Measurements from ENCODE around the gene ZSWIM7. TPM values are rescaled to one million over a fixed set of nuclear protein-coding genes. Genes with fewer than 3 reads are reported as not detected.
A peak's percentile ranks its signal among the peaks of the same experiment; 100 is the strongest.

The ZSWIM7 gene
- total RNA-seq, 2 donors from 2014 or later = 14.5 to 20.9 TPM

- H3K27me3 ChIP-seq = no peaks in the 10 kb centered on the region
- no peak for TF ChIP-seq CTCF (IDR thresholded peaks at IDR 0.05)
- no peak for DNase-seq (ENCODE audit: low spot score)
- peaks cover 0 to 21% of the 10 kb centered on the region in 2 donors for H3K4me1 ChIP-seq
- no peak overlapping the region for H3K4me3 ChIP-seq
- peak overlapping the region; percentile 50 to 53 for H3K27ac ChIP-seq
- H3K9me3 ChIP-seq = no peaks in the 10 kb centered on the region
- H3K36me3 ChIP-seq = peaks cover 72% of the 10 kb centered on the region
Measured at GRCh38 chr17:16003841-16004240, 4.3 kb upstream of the ZSWIM7 start.

DNA sequence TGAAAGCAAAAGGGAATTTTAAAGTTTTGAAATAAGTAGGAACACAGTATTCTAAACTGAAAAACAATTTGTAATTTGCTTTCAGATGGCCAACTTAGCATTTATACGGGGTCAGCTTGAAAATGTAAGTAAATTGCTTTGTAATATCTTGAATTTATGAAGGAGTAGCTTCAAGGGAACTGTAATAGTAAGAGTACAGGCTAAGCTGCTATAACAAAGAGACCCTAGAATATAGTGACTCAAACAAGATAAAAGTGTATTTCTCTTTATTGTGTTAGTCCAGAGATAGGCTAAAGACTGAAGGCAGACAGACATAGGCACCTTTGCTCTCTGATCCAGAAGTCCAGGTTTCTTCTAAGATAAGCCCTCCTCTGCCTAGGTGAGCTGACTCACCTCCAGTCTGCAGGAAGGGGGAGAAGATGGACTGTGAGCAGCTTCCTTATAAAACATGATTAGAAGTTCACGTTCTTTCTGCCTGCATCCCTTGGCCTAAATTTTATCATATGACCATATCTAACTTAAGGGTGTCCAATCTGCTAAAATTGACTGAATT is 3.3 kb upstream of the ZSWIM7 start:
- H3K36me3 ChIP-seq = peaks cover 62% of the 10 kb centered on the region
- H3K4me3 ChIP-seq = no peak overlapping the region
- peak overlapping the region in 1 of 2 donors; percentile 20 for H3K27ac ChIP-seq
- no peak for TF ChIP-seq CTCF (IDR thresholded peaks at IDR 0.05)
- H3K9me3 ChIP-seq = no peaks in the 10 kb centered on the region
- no peaks in the 10 kb centered on the region for H3K27me3 ChIP-seq
- no peak for DNase-seq (ENCODE audit: low spot score)
- peaks cover 0 to 21% of the 10 kb centered on the region in 2 donors for H3K4me1 ChIP-seq

DNA sequence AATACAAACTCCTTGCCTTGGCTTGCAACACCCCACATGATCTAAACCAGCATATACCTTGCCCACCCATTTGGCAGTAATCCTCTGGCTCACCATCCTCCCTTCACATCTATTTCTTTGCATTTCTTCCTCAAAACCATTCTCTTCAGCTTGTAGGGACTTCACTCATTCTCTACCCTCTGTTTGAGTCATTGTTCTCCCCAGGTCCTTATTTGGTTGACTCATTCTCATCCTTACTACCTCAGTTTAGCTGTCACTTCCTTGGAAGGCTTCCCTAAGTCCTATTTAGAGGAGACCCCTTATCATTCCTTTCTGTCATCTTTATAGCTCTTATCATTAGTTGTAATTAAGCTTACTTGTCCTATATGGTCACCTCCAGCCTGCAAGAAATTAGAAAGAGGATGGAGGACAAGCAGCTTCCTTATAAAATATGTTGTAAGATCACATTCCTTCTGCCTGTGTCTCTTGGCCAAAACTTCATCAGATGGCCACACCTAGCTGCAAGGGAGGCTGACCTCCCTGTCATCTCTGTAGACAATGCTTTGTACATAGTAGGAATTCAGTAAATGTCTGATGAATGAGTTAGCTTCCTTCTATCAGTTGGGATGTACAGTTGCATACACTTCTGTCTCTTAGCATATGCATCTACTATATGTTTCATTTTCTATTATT is 1.9 kb upstream of the ZSWIM7 start:
- Histone ChIP-seq H3K27me3 (no peaks in the 10 kb centered on the region), H3K36me3 (peaks cover 56% of the 10 kb centered on the region), H3K4me1 (peaks cover 0 to 17% of the 10 kb centered on the region in 2 donors), H3K4me3 (peak overlapping the region in 1 of 2 donors; percentile 80), H3K9me3 (no peaks in the 10 kb centered on the region), H3K27ac (no peak overlapping the region)
- no peak for DNase-seq (ENCODE audit: low spot score)
- TF ChIP-seq CTCF (IDR thresholded peaks at IDR 0.05) = no peak

- H3K9me3 ChIP-seq = no peaks in the 10 kb centered on the region
- DNase-seq (ENCODE audit: low spot score) = no peak
- H3K27me3 ChIP-seq = no peaks in the 10 kb centered on the region
- peaks cover 0 to 14% of the 10 kb centered on the region in 2 donors for H3K4me1 ChIP-seq
- peak overlapping the region; percentile 72 to 80 for H3K4me3 ChIP-seq
- peaks cover 44% of the 10 kb centered on the region for H3K36me3 ChIP-seq
- TF ChIP-seq CTCF (IDR thresholded peaks at IDR 0.05) = no peak
- peak overlapping the region; percentile 94 to 95 for H3K27ac ChIP-seq
Measured at GRCh38 chr17:15999974-16000827, 697 bp upstream of the ZSWIM7 start.

GRCh38 chr17:15998031-15998562 is 1.4 kb downstream of the ZSWIM7 start:
- peaks cover 23% of the 10 kb centered on the region for H3K36me3 ChIP-seq
- peaks cover 0 to 13% of the 10 kb centered on the region in 2 donors for H3K4me1 ChIP-seq
- no peak for TF ChIP-seq CTCF (IDR thresholded peaks at IDR 0.05)
- H3K4me3 ChIP-seq = no peak overlapping the region
- no peaks in the 10 kb centered on the region for H3K9me3 ChIP-seq
- H3K27ac ChIP-seq = no peak overlapping the region
- DNase-seq (ENCODE audit: low spot score) = no peak
- no peaks in the 10 kb centered on the region for H3K27me3 ChIP-seq

Data from right atrium auricular region (tissue), 2 donors.